Stimulated activated CD4-positive, alpha-beta T cell treated with anti-CD3 and anti-CD28 coated beads, Interleukin-4, amount 100 ng/mL, for 48 hours (primary cell): ENCODE results near the gene DLG5.
"Not testable (repeated sequence)": the region's sequence is repeated elsewhere in the genome, so short reads cannot be mapped to it uniquely, and the experiment has no call there.

Experiments used
- DNase-seq, 2 donors: peaks; one replicate each; pipeline ENCODE4 v3.0.0-alpha.2; 2020; ENCODE audit warnings: low read depth in 2 of 2

The DLG5 gene

GRCh38 chr10:77794256-77795142, 132.1 kb downstream of the DLG5 start:
- DNase-seq = no peak

DNA sequence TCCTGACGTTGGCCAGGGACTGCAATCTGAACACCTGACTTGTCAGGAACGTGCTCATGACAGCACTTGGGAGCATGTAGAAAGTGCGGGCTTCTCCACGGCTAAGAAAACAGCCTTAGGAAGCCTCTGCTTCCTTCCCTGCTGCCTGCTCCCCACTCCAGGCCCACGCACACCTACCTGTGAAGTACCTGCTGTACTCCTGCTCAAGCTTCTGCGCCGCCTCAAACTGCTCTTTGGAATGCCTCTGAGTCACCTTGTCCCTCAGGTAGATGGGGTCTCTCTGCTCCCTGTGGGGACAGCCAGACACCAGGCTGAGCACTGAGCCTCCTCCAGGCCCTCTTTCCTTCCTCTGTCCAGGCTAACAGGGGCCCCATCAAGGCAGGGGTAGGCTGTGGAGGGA, 132.7 kb downstream of the DLG5 start:
- DNase-seq = no peak

DNA sequence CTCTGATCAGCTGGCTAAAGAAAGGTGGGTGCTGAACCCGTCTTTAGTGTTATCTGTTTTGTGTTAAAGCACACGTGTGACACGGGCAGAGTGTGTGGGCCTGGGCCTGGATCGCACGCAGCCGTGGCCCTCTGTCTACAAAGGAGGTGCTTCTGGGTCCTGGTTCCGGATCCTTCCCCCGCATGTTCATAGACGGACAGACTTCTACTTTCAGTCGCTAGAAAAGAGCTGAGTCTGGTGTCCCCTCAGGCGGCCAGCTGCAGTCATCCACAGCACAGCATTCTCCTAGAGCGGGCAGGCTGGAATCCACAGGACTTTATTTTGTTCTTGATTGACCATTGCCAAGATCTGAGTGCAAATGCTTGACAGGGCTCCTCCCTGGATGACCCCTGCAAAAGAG, 134.4 kb downstream of the DLG5 start:
- no peak for DNase-seq

DNA sequence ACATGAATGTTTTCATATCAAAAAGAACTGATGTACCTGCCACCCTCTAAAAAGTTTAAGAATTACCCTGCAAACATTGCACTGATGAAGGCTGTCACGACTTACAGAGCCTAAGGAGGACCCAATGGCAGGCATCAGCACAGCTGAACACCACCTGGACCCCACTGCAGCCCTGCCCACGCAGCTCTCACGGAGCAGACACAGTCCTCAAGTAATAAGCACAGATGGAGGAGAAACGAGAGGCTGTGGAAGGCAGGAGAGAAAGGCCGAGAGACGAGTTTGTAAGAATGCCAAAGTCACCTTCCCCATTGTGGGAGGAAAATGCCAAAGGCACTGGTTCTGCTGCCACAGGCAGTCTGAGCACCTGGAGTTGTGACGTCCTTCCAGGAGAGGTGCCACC, 135.0 kb downstream of the DLG5 start:
- DNase-seq = no peak

DNA sequence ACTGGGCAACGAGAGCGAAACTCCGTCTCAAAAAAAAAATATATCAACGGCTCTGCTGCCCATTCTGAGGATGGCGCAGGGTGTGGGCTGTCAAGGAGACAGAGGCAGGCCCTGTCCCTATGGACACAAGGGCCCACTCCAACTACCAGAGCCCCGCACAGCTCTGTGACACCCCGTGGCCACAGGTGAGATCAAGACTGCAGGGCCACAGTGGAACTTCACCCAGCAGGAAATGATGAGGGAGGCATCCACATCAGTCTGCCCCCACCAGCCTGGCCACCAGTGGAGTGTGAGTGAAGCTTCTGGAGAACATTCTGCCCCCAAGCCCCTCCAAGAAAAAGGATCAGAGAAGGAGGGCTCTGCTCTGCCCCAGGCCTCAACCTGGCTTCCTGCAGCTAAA, 136.7 kb downstream of the DLG5 start:
- DNase-seq = no peak

DNA sequence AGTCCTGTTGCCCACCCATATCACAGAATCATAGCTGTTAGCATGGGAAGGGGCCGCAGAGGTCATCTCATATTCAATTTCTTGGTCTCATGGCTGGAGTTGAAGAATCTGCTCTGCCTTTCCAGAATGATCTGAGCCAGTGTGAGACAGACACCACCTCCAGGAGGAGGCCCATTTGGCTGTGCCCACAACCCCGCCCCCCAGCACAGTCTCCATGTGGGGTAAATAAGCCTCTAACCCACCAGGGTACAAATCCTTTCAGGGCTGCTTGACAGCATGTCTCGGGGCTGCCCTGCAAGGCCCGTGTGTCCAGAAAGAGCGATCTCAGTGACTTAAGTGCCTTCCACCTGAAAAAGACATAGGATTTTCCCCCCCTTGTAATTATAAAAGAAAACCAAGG, 137.5 kb downstream of the DLG5 start:
- no peak for DNase-seq

DNA sequence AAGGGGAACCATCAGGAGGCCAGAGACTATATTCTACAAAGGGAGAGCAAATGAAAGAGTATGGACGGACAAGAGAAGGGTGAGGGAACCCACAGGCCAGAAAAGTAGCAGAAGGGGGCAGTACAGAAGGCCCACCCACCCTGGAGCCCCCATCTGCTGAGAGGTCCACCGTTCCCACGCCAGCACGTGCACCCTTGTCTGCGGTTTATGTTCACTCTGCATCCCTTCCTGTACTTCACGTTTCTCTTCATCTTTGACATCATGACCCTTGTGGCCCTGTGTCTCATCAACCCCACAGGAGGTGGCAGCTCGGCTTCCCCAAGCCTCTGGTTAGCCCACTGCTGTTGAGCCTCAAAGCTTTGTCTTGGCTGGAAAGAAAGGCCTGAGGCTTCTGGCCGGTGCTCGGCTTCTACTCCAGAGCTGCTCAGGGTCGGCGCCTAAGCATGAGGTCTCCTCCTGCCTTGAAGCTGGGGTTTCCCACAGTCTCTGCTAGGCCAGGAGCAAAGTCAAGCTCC, 138.0 kb downstream of the DLG5 start:
- no peak for DNase-seq

DNA sequence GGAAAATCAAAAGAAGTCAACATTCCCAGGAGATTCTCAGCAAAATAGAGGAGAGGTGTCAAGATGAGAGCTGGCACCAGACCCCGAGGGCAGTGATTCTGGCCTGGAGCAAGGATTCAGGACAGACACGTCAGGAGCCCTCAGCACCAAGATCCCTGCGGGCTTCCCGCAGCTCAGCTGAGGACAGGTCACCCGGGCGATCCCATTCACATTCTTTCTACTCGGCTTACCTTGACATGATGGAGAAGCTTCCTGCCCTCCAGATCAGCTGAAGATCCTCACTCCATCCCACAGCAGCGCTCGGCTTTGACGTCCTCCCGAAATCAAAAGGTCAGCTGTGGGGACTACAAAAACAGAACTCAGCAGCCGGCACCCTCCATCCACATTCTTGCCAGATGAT, 139.1 kb downstream of the DLG5 start:
- DNase-seq = no peak

- no peak for DNase-seq
Observed at GRCh38 chr10:77784856-77785255, 141.7 kb downstream of the DLG5 start.

GRCh38 chr10:77782328-77783061, 144.1 kb downstream of the DLG5 start:
- DNase-seq = no peak

- no peak for DNase-seq
Observed at GRCh38 chr10:77781451-77782327, 144.9 kb downstream of the DLG5 start.

DNA sequence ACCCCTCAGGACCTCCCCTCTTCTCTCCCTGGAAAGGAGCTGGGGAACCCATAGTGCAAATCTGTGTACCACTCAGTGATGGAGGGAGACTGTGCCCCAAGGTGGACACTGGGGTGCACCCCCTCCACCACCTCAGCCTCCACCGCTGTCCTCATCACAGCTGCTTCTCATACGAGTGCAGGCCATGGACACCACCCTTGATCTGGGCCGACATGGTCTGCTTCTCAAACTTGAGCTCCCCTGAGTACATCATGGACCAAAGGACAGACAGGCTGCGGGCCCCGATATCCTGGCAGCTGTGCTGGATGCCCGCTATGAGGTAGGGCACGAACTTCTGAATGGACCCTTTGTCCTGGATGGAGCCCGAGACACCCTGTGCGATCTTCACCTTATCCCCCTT, 146.4 kb downstream of the DLG5 start:
- no peak for DNase-seq

GRCh38 chr10:77776487-77776886, 150.1 kb downstream of the DLG5 start:
- no peak for DNase-seq

- no peak for DNase-seq
Observed at GRCh38 chr10:77774940-77775391, 151.6 kb downstream of the DLG5 start.

GRCh38 chr10:77773631-77774426, 152.7 kb downstream of the DLG5 start:
- DNase-seq = no peak

GRCh38 chr10:77772852-77773600, 153.5 kb downstream of the DLG5 start:
- not testable (repeated sequence) for DNase-seq

GRCh38 chr10:77771851-77772250, 154.7 kb downstream of the DLG5 start:
- DNase-seq = no peak

- DNase-seq = no peak
Observed at GRCh38 chr10:77771450-77771849, 155.1 kb downstream of the DLG5 start.

DNA sequence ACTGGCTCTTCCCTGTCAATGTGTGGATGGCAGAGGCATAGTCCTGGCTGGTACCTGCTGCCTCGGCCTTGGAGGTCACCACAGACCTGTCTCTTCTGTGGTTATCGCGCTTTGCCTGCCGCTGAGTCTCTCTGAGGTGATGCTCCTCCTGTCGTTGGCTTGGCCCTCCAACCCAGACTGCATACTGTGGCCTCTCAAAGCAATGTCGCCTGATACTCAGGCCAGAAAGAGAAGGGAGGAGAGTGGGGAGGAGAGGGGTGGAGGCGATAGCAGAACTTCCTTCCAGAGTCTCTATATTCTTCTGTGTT, 155.7 kb downstream of the DLG5 start:
- no peak for DNase-seq

DNA sequence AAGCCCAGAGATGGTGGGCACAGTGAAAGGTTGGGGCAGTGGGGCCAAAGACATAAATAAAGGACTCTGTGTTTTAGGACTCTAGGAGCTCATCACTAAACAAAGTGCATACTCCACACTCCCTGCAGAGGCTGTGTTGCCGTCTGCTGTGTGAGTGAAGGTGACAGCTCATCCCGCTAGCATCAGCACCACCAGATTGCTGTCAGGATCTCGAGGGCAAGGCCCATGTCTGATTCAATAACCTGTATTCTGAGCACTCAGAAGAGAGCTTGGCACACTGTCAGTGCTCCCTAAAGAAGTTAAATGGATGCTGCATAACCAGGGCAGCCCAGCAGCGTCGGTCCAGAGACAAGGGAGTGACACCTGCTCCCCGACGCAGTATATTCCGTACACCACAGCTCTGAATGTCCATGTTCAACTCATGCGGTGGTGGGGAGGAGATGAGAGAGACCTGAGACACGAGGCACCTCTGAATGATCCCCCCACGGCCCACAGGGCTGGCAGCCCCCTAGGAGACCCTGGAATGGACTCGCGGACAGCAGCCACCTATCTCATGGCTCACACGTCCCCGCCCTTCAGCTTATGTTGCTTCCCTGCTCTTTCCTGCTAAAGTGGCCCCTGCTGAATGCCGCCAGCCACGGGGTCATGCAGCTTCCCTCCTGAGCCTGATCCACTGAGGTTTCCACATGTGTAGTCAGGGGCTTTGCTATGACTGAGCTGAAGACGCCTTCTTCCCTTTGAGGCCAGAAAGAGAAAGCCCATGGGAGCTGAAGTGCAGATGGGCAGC, 156.3 kb downstream of the DLG5 start:
- no peak for DNase-seq
